ENCODE data around the gene SP4. TPM values are rescaled to one million over a fixed set of nuclear protein-coding genes. Genes with fewer than 3 reads are reported as not detected.

The SP4 gene
- total RNA-seq, 2 donors from 2014 or later: 7.4 to 8.0 TPM

DNA sequence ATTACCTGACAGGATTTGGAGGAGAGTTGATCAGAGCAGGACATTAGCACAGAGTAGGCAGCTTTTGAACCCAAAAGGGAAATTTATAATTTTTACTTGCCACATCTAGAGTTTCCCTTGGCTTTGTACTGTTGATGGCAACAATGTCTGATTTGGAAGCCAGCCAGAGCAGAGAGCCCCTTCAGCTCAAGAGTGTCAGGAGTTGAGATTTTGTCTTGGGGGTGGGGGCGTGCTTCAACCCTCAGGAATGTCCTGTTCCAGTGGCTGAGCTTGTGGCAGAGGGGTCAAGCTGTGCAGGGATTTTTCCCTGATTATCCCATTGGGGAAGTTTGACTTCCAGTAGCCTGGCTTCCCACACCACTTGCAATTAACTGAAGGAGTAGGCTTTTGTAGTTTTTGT is 27.0 kb downstream of the SP4 start:
- Histone ChIP-seq H3K27me3 (replicated peaks; ENCODE audit: insufficient read depth) (no peaks in the 10 kb centered on the region), H3K4me1 (ENCODE audit: control insufficient read depth in 1 of 2, low read depth in 2 of 2) (peaks cover 0 to 12% of the 10 kb centered on the region in 2 donors), H3K27ac (no peak overlapping the region), H3K4me3 (no peak overlapping the region), H3K36me3 (no peaks in the 10 kb centered on the region), H3K9me3 (no peaks in the 10 kb centered on the region)
- no peak for ATAC-seq (ENCODE audit: insufficient number of reproducible peaks, low FRiP score, low read depth)
- no peak for DNase-seq (ENCODE audit: low spot score)
- TF ChIP-seq, protein P1, sequence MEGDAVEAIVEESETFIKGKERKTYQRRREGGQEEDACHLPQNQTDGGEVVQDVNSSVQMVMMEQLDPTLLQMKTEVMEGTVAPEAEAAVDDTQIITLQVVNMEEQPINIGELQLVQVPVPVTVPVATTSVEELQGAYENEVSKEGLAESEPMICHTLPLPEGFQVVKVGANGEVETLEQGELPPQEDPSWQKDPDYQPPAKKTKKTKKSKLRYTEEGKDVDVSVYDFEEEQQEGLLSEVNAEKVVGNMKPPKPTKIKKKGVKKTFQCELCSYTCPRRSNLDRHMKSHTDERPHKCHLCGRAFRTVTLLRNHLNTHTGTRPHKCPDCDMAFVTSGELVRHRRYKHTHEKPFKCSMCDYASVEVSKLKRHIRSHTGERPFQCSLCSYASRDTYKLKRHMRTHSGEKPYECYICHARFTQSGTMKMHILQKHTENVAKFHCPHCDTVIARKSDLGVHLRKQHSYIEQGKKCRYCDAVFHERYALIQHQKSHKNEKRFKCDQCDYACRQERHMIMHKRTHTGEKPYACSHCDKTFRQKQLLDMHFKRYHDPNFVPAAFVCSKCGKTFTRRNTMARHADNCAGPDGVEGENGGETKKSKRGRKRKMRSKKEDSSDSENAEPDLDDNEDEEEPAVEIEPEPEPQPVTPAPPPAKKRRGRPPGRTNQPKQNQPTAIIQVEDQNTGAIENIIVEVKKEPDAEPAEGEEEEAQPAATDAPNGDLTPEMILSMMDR (IDR thresholded peaks at IDR 0.05): no peak

- ATAC-seq (ENCODE audit: insufficient number of reproducible peaks, low FRiP score, low read depth): no peak
These were observed 33.4 kb downstream of the SP4 start for GRCh38 chr7:21461282-21461681.

GRCh38 chr7:21462081-21462480 is 34.2 kb downstream of the SP4 start:
- TF ChIP-seq, protein P1 (IDR thresholded peaks at IDR 0.05): no peak
- ATAC-seq (ENCODE audit: insufficient number of reproducible peaks, low FRiP score, low read depth): no peak
- DNase-seq (ENCODE audit: low spot score): no peak
- Histone ChIP-seq H3K9me3 (no peaks in the 10 kb centered on the region), H3K27ac (no peak overlapping the region), H3K4me1 (ENCODE audit: control insufficient read depth in 1 of 2, low read depth in 2 of 2) (peaks cover 0 to 12% of the 10 kb centered on the region in 2 donors), H3K36me3 (no peaks in the 10 kb centered on the region), H3K27me3 (replicated peaks; ENCODE audit: insufficient read depth) (no peaks in the 10 kb centered on the region), H3K4me3 (no peak overlapping the region)

More at GRCh38 chr7:21461282-21461681, 33.4 kb downstream of the SP4 start:
- H3K36me3 ChIP-seq: no peaks in the 10 kb centered on the region
- TF ChIP-seq, protein P1 (IDR thresholded peaks at IDR 0.05): no peak
- H3K27me3 ChIP-seq (replicated peaks; ENCODE audit: insufficient read depth): no peaks in the 10 kb centered on the region
- no peaks in the 10 kb centered on the region for H3K9me3 ChIP-seq
- peaks cover 0 to 12% of the 10 kb centered on the region in 2 donors for H3K4me1 ChIP-seq (ENCODE audit: control insufficient read depth in 1 of 2, low read depth in 2 of 2)
- DNase-seq (ENCODE audit: low spot score): no peak
- H3K4me3 ChIP-seq: no peak overlapping the region
- H3K27ac ChIP-seq: no peak overlapping the region

- TF ChIP-seq, protein P1 (IDR thresholded peaks at IDR 0.05): no peak
- Histone ChIP-seq H3K27me3 (replicated peaks; ENCODE audit: insufficient read depth) (no peaks in the 10 kb centered on the region), H3K4me1 (ENCODE audit: control insufficient read depth in 1 of 2, low read depth in 2 of 2) (peaks cover 0 to 7% of the 10 kb centered on the region in 2 donors), H3K4me3 (no peak overlapping the region), H3K27ac (no peak overlapping the region), H3K9me3 (no peaks in the 10 kb centered on the region), H3K36me3 (no peaks in the 10 kb centered on the region)
- ATAC-seq (ENCODE audit: insufficient number of reproducible peaks, low FRiP score, low read depth) (no peak), DNase-seq (ENCODE audit: low spot score) (no peak)
These were observed 35.6 kb downstream of the SP4 start for GRCh38 chr7:21463524-21463923.

GRCh38 chr7:21468969-21469368 is 41.1 kb downstream of the SP4 start:
- Histone ChIP-seq H3K9me3 (no peaks in the 10 kb centered on the region), H3K4me3 (no peak overlapping the region), H3K36me3 (no peaks in the 10 kb centered on the region), H3K27me3 (replicated peaks; ENCODE audit: insufficient read depth) (no peaks in the 10 kb centered on the region), H3K4me1 (ENCODE audit: control insufficient read depth in 1 of 2, low read depth in 2 of 2) (no peaks in the 10 kb centered on the region), H3K27ac (no peak overlapping the region)
- TF ChIP-seq, protein P1 (IDR thresholded peaks at IDR 0.05): no peak
- DNase-seq (ENCODE audit: low spot score) (no peak), ATAC-seq (ENCODE audit: insufficient number of reproducible peaks, low FRiP score, low read depth) (no peak)
